GM12891 (cell line): ENCODE data around the gene EIF4G3.

ENCODE experiments used
- DNase-seq: peaks from one replicate; pipeline ENCODE4 v3.0.0; 2011; ENCODE audit warnings: low spot score; ENCODE audit not compliant: insufficient read length
- FAIRE-seq: peaks from 2 replicates; lab custom pipeline; 2011; peaks lifted over from hg19 to GRCh38; lab: Jason Lieb, UNC
- PAX5 ChIP-seq: IDR thresholded peaks from 2 replicates; pipeline ENCODE4 v1.6.1; 2011; ENCODE audit warnings: low read length, moderate library complexity, mild to moderate bottlenecking; ENCODE audit not compliant: insufficient read depth, severe bottlenecking
- POLR2A ChIP-seq: IDR thresholded peaks from 2 replicates; pipeline ENCODE4 v1.6.1; 2011; ENCODE audit warnings: low read depth, low read length, control low read depth
- POLR2AphosphoS5 ChIP-seq: IDR thresholded peaks from 2 replicates; pipeline ENCODE4 v1.6.1; 2011; ENCODE audit warnings: low read depth, low read length, control low read depth
- POU2F2 ChIP-seq: IDR thresholded peaks from 2 replicates; pipeline ENCODE4 v1.6.1; 2011; ENCODE audit warnings: low read depth, mild to moderate bottlenecking, control low read depth, low read length, moderate library complexity
- SPI1 ChIP-seq: IDR thresholded peaks from 2 replicates; pipeline ENCODE4 v1.6.1; 2011; ENCODE audit warnings: low read depth, low read length, control low read depth
- TAF1 ChIP-seq: IDR thresholded peaks from 2 replicates; pipeline ENCODE4 v1.6.1; 2011; ENCODE audit warnings: low read depth, low read length, control low read depth

Gene EIF4G3

GRCh38 chr1:20987831-20988825 is 188.6 kb downstream of the EIF4G3 start:
- FAIRE-seq, result no peak
- TF ChIP-seq POU2F2 (no peak), POLR2AphosphoS5 (no peak), POLR2A (no peak), TAF1 (no peak), PAX5 (no peak), SPI1 (no peak)

GRCh38 chr1:20983297-20983889 is 193.3 kb downstream of the EIF4G3 start:
- FAIRE-seq, result peak; percentile 40
- DNase-seq, result no peak
- TF ChIP-seq POU2F2 (no peak), PAX5 (no peak), SPI1 (no peak), TAF1 (no peak), POLR2A (no peak), POLR2AphosphoS5 (no peak)

More at GRCh38 chr1:20987831-20988825, 188.6 kb downstream of the EIF4G3 start:
- DNase-seq, result no peak

- DNase-seq, result no peak
- FAIRE-seq, result no peak
- TF ChIP-seq POLR2A, result no peak
- no peak for TF ChIP-seq PAX5
Measured at GRCh38 chr1:20982316-20982715, 194.4 kb downstream of the EIF4G3 start.

GRCh38 chr1:20981915-20982314 is 194.8 kb downstream of the EIF4G3 start:
- no peak for FAIRE-seq
- no peak for TF ChIP-seq POLR2A
- TF ChIP-seq PAX5, result no peak
- TF ChIP-seq POU2F2, result no peak
- no peak for TF ChIP-seq SPI1
- no peak for TF ChIP-seq POLR2AphosphoS5
- TF ChIP-seq TAF1, result no peak
- DNase-seq, result no peak

GRCh38 chr1:20980051-20980450 is 196.6 kb downstream of the EIF4G3 start:
- no peak for FAIRE-seq
- no peak for DNase-seq
- no peak for TF ChIP-seq TAF1
- no peak for TF ChIP-seq POU2F2
- TF ChIP-seq POLR2AphosphoS5, result no peak
- TF ChIP-seq SPI1, result no peak
- no peak for TF ChIP-seq POLR2A
- TF ChIP-seq PAX5, result no peak

GRCh38 chr1:20978413-20978812 is 198.3 kb downstream of the EIF4G3 start:
- FAIRE-seq, result no peak
- TF ChIP-seq POLR2AphosphoS5 (no peak), SPI1 (no peak), TAF1 (no peak), PAX5 (no peak), POU2F2 (no peak)
- no peak for DNase-seq

GRCh38 chr1:20975668-20976067 is 201.0 kb downstream of the EIF4G3 start:
- FAIRE-seq, result no peak
- TF ChIP-seq POLR2A (no peak), SPI1 (no peak), POLR2AphosphoS5 (no peak), TAF1 (no peak), PAX5 (no peak), POU2F2 (no peak)
- DNase-seq, result no peak

GRCh38 chr1:20974951-20975350 is 201.7 kb downstream of the EIF4G3 start:
- TF ChIP-seq POU2F2, result no peak
- no peak for TF ChIP-seq SPI1
- TF ChIP-seq POLR2AphosphoS5, result no peak
- TF ChIP-seq POLR2A, result no peak
- TF ChIP-seq PAX5, result no peak
- no peak for TF ChIP-seq TAF1
- DNase-seq (no peak), FAIRE-seq (no peak)

- FAIRE-seq, result no peak
- no peak for DNase-seq
- TF ChIP-seq SPI1 (no peak), TAF1 (no peak), POU2F2 (no peak), PAX5 (no peak), POLR2AphosphoS5 (no peak)
Measured at GRCh38 chr1:20974069-20974468, 202.6 kb downstream of the EIF4G3 start.

GRCh38 chr1:20972855-20973254 is 203.8 kb downstream of the EIF4G3 start:
- no peak for TF ChIP-seq TAF1
- no peak for TF ChIP-seq PAX5
- no peak for TF ChIP-seq POLR2A
- TF ChIP-seq POU2F2, result no peak
- TF ChIP-seq POLR2AphosphoS5, result no peak
- TF ChIP-seq SPI1, result no peak
- no peak for DNase-seq
- FAIRE-seq, result no peak
